GM10847 (cell line): ENCODE results near the gene LHFPL3.

Experiments
- POLR2A ChIP-seq: IDR thresholded peaks from 2 replicates; pipeline ENCODE4 v1.6.1; 2011; ENCODE audit not compliant: insufficient read length; ENCODE audit errors: extremely low read depth

Gene LHFPL3

DNA sequence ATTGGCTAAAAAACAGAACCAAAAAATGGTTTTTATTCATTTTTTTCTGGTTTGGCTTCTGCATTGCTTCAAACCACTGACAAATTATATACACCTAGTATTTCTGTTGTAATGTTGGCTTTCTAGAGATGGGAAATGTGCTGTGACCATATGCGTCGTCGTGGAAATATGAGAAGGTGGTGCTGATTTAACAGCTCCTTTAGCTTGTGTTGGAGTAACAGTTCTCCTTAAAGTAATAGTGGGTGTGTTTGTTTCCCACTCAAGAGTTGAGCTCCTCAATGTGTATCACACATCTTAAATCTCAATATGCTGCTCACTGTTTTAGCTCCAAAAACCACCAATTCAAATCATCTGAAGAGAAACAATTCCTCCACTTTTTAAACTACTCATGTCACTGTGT is 196.4 kb downstream of the LHFPL3 start:
- TF ChIP-seq POLR2A: no peak

GRCh38 chr7:104528142-104528541 is 199.7 kb downstream of the LHFPL3 start:
- no peak for TF ChIP-seq POLR2A

- TF ChIP-seq POLR2A: no peak
Observed at GRCh38 chr7:104529567-104529966, 201.2 kb downstream of the LHFPL3 start.

DNA sequence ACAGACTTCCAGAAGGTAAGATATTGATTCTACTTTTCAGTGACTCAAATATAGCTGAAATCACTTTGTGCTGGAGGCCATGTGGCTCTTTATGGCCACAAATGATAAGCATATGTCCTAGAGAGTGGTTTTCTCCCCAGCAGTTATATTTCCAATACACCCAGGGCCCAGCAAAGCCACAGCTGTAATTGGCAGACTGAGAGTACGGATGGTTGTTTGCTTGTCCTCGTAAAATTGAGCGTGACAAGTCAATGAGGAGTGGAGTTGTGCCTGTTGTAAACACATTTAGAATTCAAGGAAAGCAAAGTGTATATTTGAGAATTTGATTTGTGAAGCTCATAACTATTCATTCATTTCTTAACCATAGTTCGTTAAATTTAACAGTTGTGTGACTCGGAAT is 201.8 kb downstream of the LHFPL3 start:
- no peak for TF ChIP-seq POLR2A

DNA sequence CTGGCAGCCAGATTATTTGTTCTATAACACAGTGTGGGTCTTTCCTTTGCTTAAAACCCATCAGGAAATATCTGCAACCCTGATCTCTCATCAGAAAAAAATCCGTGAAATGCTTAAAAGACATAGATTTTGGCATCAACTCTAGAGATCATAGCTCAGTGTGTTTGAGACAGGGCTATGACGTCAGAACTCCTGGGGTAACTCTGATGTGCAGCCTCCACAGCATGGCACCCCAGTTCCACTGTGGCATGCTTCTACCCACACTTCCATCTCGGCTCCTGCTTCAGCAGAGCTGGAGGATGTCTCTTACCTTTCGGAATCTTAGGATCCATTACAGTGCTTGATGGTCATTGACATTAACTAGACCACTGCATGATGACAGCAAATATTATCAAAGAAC is 205.7 kb downstream of the LHFPL3 start:
- TF ChIP-seq POLR2A: no peak

- TF ChIP-seq POLR2A: no peak
Observed at GRCh38 chr7:104535841-104536240, 207.4 kb downstream of the LHFPL3 start.

GRCh38 chr7:104536956-104537355 is 208.6 kb downstream of the LHFPL3 start:
- no peak for TF ChIP-seq POLR2A

DNA sequence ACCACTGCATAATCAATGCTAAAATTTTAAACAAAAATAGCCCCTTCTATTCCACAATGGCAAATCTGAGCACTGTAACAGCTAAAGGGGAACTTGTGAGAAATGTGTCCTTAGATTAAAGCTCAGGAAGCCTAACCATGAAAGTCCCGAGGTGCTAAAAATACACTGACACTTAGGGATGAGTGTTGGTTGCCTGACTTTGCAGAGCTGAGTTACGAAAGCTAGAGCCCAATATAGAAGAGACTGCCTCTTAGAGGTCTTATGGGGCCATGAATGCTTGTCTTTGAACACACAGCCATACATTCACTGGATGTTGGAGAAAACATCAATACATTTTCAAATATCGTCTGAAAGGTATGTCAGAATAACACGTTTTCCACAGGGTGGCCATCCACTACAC is 209.7 kb downstream of the LHFPL3 start:
- TF ChIP-seq POLR2A: no peak

- no peak for TF ChIP-seq POLR2A
Observed at GRCh38 chr7:104541897-104542296, 213.5 kb downstream of the LHFPL3 start.

DNA sequence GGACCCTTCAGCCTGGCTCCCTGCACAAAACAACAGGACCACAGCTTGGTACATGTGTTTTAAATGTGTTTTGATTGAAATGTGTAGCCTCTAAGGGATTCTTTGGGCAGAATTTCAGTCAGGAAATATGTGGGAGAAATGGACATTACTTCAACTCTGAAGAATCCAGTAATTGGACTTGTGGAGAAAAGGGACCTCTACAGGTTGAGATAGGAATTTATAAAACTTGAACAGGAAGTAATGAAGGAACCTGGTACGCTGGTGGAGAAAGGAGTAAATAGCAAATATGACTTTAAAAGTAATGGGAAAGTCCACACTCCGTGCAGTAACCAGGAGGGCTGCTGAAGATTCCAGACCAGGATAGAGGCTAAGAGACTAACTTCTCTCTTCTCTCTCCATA is 220.5 kb downstream of the LHFPL3 start:
- TF ChIP-seq POLR2A: no peak

DNA sequence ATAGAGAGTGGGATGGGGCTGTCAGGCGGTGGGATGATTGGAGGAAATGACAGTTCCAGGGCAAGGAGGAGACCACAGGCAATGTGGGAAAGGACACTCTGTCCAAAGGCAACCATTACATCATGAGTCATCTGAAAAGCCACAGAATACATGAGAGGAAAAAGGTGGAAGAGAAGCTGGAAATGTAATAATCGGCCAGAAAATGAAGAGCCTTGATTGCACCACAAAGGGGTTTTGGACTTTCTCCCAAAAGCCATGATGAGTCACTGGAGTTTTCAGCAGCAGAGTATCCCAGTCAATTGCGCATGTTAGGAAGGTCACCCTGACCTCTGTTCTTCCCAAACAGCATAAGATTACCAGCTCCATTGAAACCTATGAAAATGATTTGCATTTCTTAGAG is 222.0 kb downstream of the LHFPL3 start:
- TF ChIP-seq POLR2A: no peak

DNA sequence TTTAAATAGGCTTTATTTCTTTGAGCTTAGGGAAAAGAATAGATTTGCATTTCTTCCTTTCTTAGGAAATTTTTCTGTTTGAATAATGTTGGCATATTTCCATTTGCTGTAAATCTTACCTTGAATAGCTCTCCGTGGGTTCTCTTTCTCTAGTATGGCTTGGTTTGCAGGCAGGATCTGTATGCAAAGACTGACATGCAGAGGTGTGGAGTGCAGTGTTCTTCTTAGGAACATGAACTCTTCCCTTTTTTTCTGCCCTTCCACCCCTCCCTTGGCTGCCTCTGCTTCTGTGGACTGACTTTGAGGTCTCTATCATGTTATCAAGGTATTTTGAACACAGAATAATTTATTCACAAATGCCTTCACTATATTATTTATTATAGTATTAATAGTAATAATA is 222.8 kb downstream of the LHFPL3 start:
- TF ChIP-seq POLR2A: no peak

DNA sequence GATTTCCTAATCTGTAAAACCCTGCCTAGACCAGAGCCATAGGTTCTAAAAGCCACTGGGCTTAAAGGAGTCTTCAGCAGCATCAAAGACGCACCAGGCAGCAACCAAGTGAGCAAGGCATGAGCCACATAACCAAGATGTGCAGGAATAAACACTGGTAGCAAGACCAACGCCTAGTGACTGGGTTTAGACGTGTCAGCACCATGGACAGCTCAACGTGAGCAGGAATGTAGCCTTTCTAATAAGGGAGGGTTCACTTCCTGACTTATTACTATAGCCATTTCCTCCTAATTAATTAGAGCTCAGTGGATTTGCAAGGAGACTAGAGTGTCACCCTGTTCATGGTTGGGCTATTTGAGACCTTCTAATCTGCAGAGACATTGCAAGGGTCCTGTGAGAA is 223.7 kb downstream of the LHFPL3 start:
- no peak for TF ChIP-seq POLR2A

DNA sequence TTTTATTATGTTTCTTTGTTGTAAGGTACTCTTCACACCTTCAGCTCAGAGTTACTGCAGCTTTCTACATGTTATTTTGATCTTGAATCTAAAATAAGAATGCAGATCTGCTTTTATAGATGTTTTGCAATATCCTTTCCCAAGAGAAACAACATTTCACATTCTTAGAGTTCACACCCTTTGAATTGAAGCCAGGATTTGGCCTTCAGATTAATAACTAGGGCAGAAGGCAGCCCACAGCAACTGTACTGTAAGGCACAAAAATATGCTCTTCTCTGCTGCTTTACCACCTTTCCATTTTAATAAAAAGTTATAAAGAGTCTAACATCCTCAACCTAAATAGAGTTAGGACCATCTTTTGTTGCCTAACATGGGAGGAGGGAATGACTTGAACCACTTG is 224.7 kb downstream of the LHFPL3 start:
- no peak for TF ChIP-seq POLR2A

- no peak for TF ChIP-seq POLR2A
Observed at GRCh38 chr7:104569751-104570150, 241.3 kb downstream of the LHFPL3 start.

GRCh38 chr7:104572554-104572953 is 244.2 kb downstream of the LHFPL3 start:
- TF ChIP-seq POLR2A: no peak

- TF ChIP-seq POLR2A: no peak
Observed at GRCh38 chr7:104584620-104585019, 256.2 kb downstream of the LHFPL3 start.

GRCh38 chr7:104603957-104604356 is 275.6 kb downstream of the LHFPL3 start:
- TF ChIP-seq POLR2A: no peak
